Neural progenitor cell (in vitro differentiated cells): ENCODE data around the gene MBP.

Source experiments
- CTCF ChIP-seq: fragments of 200-600 bp; sonication (generic); IDR thresholded peaks from 2 replicates; pipeline ENCODE4 v1.5.1; 2017; ENCODE audit warnings: antibody characterized with exemption, mild to moderate bottlenecking
- EZH2 ChIP-seq: fragments of 200-600 bp; sonication (generic); IDR thresholded peaks from 2 replicates; pipeline ENCODE4 v1.6.1; 2017; ENCODE audit warnings: antibody characterized with exemption, mild to moderate bottlenecking, moderate library complexity
- EZH2phosphoT487 ChIP-seq: fragments of 200-600 bp; sonication (generic); IDR thresholded peaks from 2 replicates; pipeline ENCODE4 v1.6.1; 2017; ENCODE audit warnings: antibody characterized with exemption

- TF ChIP-seq CTCF (no peak), EZH2phosphoT487 (no peak), EZH2 (no peak)
Measured at GRCh38 chr18:77089723-77090285, 42.8 kb downstream of the MBP start.
